Measurements from ENCODE around the gene DOCK4.

The DOCK4 gene

GRCh38 chr7:112020800-112021199 is 185.4 kb downstream of the DOCK4 start:
- Histone ChIP-seq H3K79me2 (ENCODE audit: control insufficient read depth, insufficient read depth, low read length, poor library complexity) (no peaks in the 10 kb centered on the region), H2BK120ac (ENCODE audit: insufficient read depth, low read length, poor library complexity) (no peak overlapping the region), H3K4ac (ENCODE audit: low read depth, low read length) (no peak overlapping the region), H4K12ac (ENCODE audit: low read depth, low read length) (no peak overlapping the region), H3K27ac (ENCODE audit: low read depth, low read length) (no peak overlapping the region), H4K8ac (ENCODE audit: low read depth, low read length) (no peak overlapping the region), H3K9ac (ENCODE audit: low read length) (no peak overlapping the region), H3K4me3 (ENCODE audit: low read depth, low read length) (no peak overlapping the region), H3K36me3 (ENCODE audit: control insufficient read depth in 1 of 2, insufficient read depth in 2 of 2, low read length in 2 of 2) (no peaks in the 10 kb centered on the region), H2BK5ac (ENCODE audit: low read depth, low read length, poor library complexity) (no peak overlapping the region), H2AFZ (ENCODE audit: insufficient read depth, low read length, poor library complexity) (no peak overlapping the region), H3K4me1 (ENCODE audit: control insufficient read depth in 1 of 2, insufficient read depth in 2 of 2, low read length in 2 of 2) (no peaks in the 10 kb centered on the region), H3K79me1 (ENCODE audit: low read length) (no peaks in the 10 kb centered on the region), H3K9me3 (ENCODE audit: insufficient read depth, low read depth, low read length) (no peaks in the 10 kb centered on the region), H3K27me3 (ENCODE audit: insufficient read depth, low read length) (no peaks in the 10 kb centered on the region), H3K23ac (ENCODE audit: low read length) (no peak overlapping the region), H3K4me2 (ENCODE audit: low read length) (no peak overlapping the region), H3K14ac (ENCODE audit: low read length) (no peak overlapping the region), H2AK5ac (ENCODE audit: low read length) (no peak overlapping the region), H3K18ac (ENCODE audit: low read length) (no peak overlapping the region), H2BK12ac (ENCODE audit: low read length) (no peak overlapping the region), H4K91ac (ENCODE audit: low read depth, low read length) (no peak overlapping the region)
- DNase-seq, result no peak
- no CpG with 5 or more reads among the region's 4 CpGs for WGBS (ENCODE audit: extremely low coverage, insufficient coverage, insufficient read length)

DNA sequence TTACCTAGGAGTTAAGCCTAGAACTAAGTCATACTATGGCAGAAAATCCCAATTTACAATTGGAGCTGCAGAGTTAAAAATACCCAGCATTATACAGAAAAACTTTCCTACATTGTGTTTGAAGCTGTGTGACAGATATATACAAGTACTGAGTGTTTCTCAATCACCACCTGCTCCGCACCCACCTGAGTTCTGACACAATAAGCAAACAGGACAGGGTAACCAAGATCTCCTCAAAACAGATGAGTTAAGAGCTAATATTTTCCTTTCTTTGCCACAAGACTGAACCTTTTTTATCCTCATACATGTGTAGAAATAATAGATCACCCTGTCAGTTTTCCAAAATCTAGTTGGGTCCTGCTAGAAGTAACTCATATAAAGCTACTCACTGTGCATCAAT is 186.3 kb downstream of the DOCK4 start:
- Histone ChIP-seq H3K9me3 (ENCODE audit: insufficient read depth, low read depth, low read length) (no peaks in the 10 kb centered on the region), H3K14ac (ENCODE audit: low read length) (no peak overlapping the region), H4K12ac (ENCODE audit: low read depth, low read length) (no peak overlapping the region), H3K4me3 (ENCODE audit: low read depth, low read length) (no peak overlapping the region), H3K4ac (ENCODE audit: low read depth, low read length) (no peak overlapping the region), H2AFZ (ENCODE audit: insufficient read depth, low read length, poor library complexity) (no peak overlapping the region), H4K8ac (ENCODE audit: low read depth, low read length) (no peak overlapping the region), H3K18ac (ENCODE audit: low read length) (no peak overlapping the region), H3K79me1 (ENCODE audit: low read length) (no peaks in the 10 kb centered on the region), H4K91ac (ENCODE audit: low read depth, low read length) (no peak overlapping the region), H3K27ac (ENCODE audit: low read depth, low read length) (no peak overlapping the region), H3K9ac (ENCODE audit: low read length) (no peak overlapping the region), H3K27me3 (ENCODE audit: insufficient read depth, low read length) (no peaks in the 10 kb centered on the region), H3K4me2 (ENCODE audit: low read length) (no peak overlapping the region), H2AK5ac (ENCODE audit: low read length) (no peak overlapping the region), H2BK12ac (ENCODE audit: low read length) (no peak overlapping the region), H3K4me1 (ENCODE audit: control insufficient read depth in 1 of 2, insufficient read depth in 2 of 2, low read length in 2 of 2) (no peaks in the 10 kb centered on the region), H2BK5ac (ENCODE audit: low read depth, low read length, poor library complexity) (no peak overlapping the region), H2BK120ac (ENCODE audit: insufficient read depth, low read length, poor library complexity) (no peak overlapping the region), H3K79me2 (ENCODE audit: control insufficient read depth, insufficient read depth, low read length, poor library complexity) (no peaks in the 10 kb centered on the region), H3K36me3 (ENCODE audit: control insufficient read depth in 1 of 2, insufficient read depth in 2 of 2, low read length in 2 of 2) (no peaks in the 10 kb centered on the region), H3K23ac (ENCODE audit: low read length) (no peak overlapping the region)
- no CpG with 5 or more reads among the region's 1 CpG for WGBS (ENCODE audit: extremely low coverage, insufficient coverage, insufficient read length)
- DNase-seq, result no peak

DNA sequence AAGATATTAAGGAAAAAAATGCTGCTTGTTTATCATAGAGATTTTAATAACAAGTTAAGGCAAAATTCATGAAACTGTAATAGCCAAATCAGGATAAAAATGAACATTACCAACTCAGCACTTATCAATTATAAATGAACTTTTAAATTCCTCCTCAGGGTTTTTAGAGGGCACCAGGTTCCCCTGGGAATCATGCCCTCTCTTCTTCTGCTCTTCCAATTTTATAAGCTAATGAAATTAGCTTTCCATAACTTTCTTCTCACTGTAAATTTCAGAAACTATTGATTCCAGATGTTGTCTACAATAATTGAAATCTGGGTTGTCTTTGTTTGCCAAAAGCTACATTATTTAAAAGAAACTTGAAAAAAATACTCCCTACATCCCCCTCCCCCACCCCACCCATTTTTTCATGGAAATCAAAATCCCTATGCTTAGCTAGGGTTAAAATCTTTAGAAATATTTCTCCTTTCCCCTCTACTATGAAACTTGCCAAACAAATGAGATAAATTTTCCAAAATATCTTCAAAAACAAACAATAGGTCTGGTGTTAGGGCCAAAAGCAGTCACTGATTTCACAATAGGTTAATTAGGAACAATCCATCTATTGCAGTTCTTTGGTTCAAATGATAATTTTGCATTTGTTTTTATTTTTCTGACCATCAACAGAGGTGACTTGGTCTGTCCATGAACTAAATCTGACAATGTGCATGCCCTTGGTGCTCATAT is 187.7 kb downstream of the DOCK4 start:
- no peak for DNase-seq
- Histone ChIP-seq H4K12ac (ENCODE audit: low read depth, low read length) (no peak overlapping the region), H3K4me2 (ENCODE audit: low read length) (no peak overlapping the region), H3K18ac (ENCODE audit: low read length) (no peak overlapping the region), H3K4me1 (ENCODE audit: control insufficient read depth in 1 of 2, insufficient read depth in 2 of 2, low read length in 2 of 2) (no peaks in the 10 kb centered on the region), H3K4me3 (ENCODE audit: low read depth, low read length) (no peak overlapping the region), H4K8ac (ENCODE audit: low read depth, low read length) (no peak overlapping the region), H3K23ac (ENCODE audit: low read length) (no peak overlapping the region), H2BK5ac (ENCODE audit: low read depth, low read length, poor library complexity) (no peak overlapping the region), H3K14ac (ENCODE audit: low read length) (no peak overlapping the region), H3K79me2 (ENCODE audit: control insufficient read depth, insufficient read depth, low read length, poor library complexity) (no peaks in the 10 kb centered on the region), H3K9me3 (ENCODE audit: insufficient read depth, low read depth, low read length) (no peaks in the 10 kb centered on the region), H3K79me1 (ENCODE audit: low read length) (no peaks in the 10 kb centered on the region), H3K4ac (ENCODE audit: low read depth, low read length) (no peak overlapping the region), H2BK120ac (ENCODE audit: insufficient read depth, low read length, poor library complexity) (no peak overlapping the region), H2BK12ac (ENCODE audit: low read length) (no peak overlapping the region), H3K9ac (ENCODE audit: low read length) (no peak overlapping the region), H4K91ac (ENCODE audit: low read depth, low read length) (no peak overlapping the region), H2AK5ac (ENCODE audit: low read length) (no peak overlapping the region), H3K27me3 (ENCODE audit: insufficient read depth, low read length) (no peaks in the 10 kb centered on the region), H3K27ac (ENCODE audit: low read depth, low read length) (no peak overlapping the region), H2AFZ (ENCODE audit: insufficient read depth, low read length, poor library complexity) (no peak overlapping the region), H3K36me3 (ENCODE audit: control insufficient read depth in 1 of 2, insufficient read depth in 2 of 2, low read length in 2 of 2) (no peaks in the 10 kb centered on the region)

- Histone ChIP-seq H3K36me3 (ENCODE audit: control insufficient read depth in 1 of 2, insufficient read depth in 2 of 2, low read length in 2 of 2) (no peaks in the 10 kb centered on the region), H4K8ac (ENCODE audit: low read depth, low read length) (no peak overlapping the region), H2AFZ (ENCODE audit: insufficient read depth, low read length, poor library complexity) (no peak overlapping the region), H3K18ac (ENCODE audit: low read length) (no peak overlapping the region), H4K91ac (ENCODE audit: low read depth, low read length) (no peak overlapping the region), H3K27ac (ENCODE audit: low read depth, low read length) (no peak overlapping the region), H3K14ac (ENCODE audit: low read length) (no peak overlapping the region), H3K9ac (ENCODE audit: low read length) (no peak overlapping the region), H3K9me3 (ENCODE audit: insufficient read depth, low read depth, low read length) (no peaks in the 10 kb centered on the region), H3K4me1 (ENCODE audit: control insufficient read depth in 1 of 2, insufficient read depth in 2 of 2, low read length in 2 of 2) (peaks cover 4% of the 10 kb centered on the region in 2 experiments), H3K79me2 (ENCODE audit: control insufficient read depth, insufficient read depth, low read length, poor library complexity) (no peaks in the 10 kb centered on the region), H3K23ac (ENCODE audit: low read length) (no peak overlapping the region), H3K4me3 (ENCODE audit: low read depth, low read length) (no peak overlapping the region), H2AK5ac (ENCODE audit: low read length) (no peak overlapping the region), H2BK5ac (ENCODE audit: low read depth, low read length, poor library complexity) (no peak overlapping the region), H3K4me2 (ENCODE audit: low read length) (no peak overlapping the region), H3K79me1 (ENCODE audit: low read length) (no peaks in the 10 kb centered on the region), H4K12ac (ENCODE audit: low read depth, low read length) (no peak overlapping the region), H3K4ac (ENCODE audit: low read depth, low read length) (no peak overlapping the region), H3K27me3 (ENCODE audit: insufficient read depth, low read length) (no peaks in the 10 kb centered on the region), H2BK120ac (ENCODE audit: insufficient read depth, low read length, poor library complexity) (no peak overlapping the region), H2BK12ac (ENCODE audit: low read length) (no peak overlapping the region)
- DNase-seq, result no peak
- no CpG with 5 or more reads among the region's 3 CpGs for WGBS (ENCODE audit: extremely low coverage, insufficient coverage, insufficient read length)
These were observed 191.1 kb downstream of the DOCK4 start for GRCh38 chr7:112015146-112015545.

All from trophoblast cell (in vitro differentiated cells and primary cell).